SU-DHL-6 (cell line): ENCODE data around the gene RPL35.

ENCODE experiments used
- H2AFZ ChIP-seq: fragments of 200-600 bp; sonication (generic); 2 replicates; pipeline ENCODE4 v1.6.1; 2014; ENCODE audit warnings: low read depth, mild to moderate bottlenecking, moderate library complexity, mixed read lengths, antibody characterized with exemption, low read length; ENCODE audit not compliant: severe bottlenecking
- H3F3A ChIP-seq: fragments of 200-600 bp; shearing (Covaris generic); 2 replicates; pipeline ENCODE4 v1.6.0; 2016; ENCODE audit warnings: antibody characterized with exemption, mild to moderate bottlenecking; ENCODE audit not compliant: insufficient read depth
- H3K27ac ChIP-seq: fragments of 200-600 bp; sonication (generic); 2 replicates; pipeline ENCODE4 v1.5.1; 2016; ENCODE audit warnings: low read depth, mild to moderate bottlenecking, low read length, moderate library complexity, mixed read lengths
- H3K27me3 ChIP-seq: fragments of 200-600 bp; sonication (generic), shearing (Covaris generic); 2 replicates; pipeline ENCODE4 v1.6.0; 2014; ENCODE audit warnings: mild to moderate bottlenecking, low read length
- H3K36me3 ChIP-seq: fragments of 200-600 bp; sonication (generic); 2 replicates; pipeline ENCODE4 v1.6.1; 2014; ENCODE audit warnings: mild to moderate bottlenecking, low read length, mixed read lengths
- H3K4me2 ChIP-seq: fragments of 300-600, 200-600 bp; shearing (Covaris generic), sonication (generic); 2 replicates; pipeline ENCODE4 v1.6.0; 2014; ENCODE audit warnings: low read length, low read depth, mild to moderate bottlenecking; ENCODE audit not compliant: poor library complexity, severe bottlenecking
- H3K4me3 ChIP-seq: fragments of 200-600 bp; sonication (generic); 2 replicates; pipeline ENCODE4 v1.5.1; 2014; ENCODE audit warnings: antibody characterized with exemption, low read length, mild to moderate bottlenecking, mixed read lengths; ENCODE audit not compliant: insufficient read depth, poor library complexity, severe bottlenecking
- H3K79me2 ChIP-seq: fragments of 200-600 bp; sonication (generic); 2 replicates; pipeline ENCODE4 v1.6.1; 2014; ENCODE audit warnings: mild to moderate bottlenecking, low read length, moderate library complexity; ENCODE audit not compliant: insufficient read depth
- H3K9ac ChIP-seq: fragments of 200-600 bp; sonication (generic); 2 replicates; pipeline ENCODE4 v1.7.0; 2014; ENCODE audit warnings: mild to moderate bottlenecking, low read length
- H3K9me2 ChIP-seq: fragments of 200-600 bp; sonication (generic); replicated peaks from 2 replicates; pipeline ENCODE4 v1.6.1; 2014; ENCODE audit warnings: low read length; ENCODE audit not compliant: insufficient read depth
- H3K9me3 ChIP-seq: fragments of 200-600 bp; sonication (generic); 2 replicates; pipeline ENCODE4 v1.6.1; 2014; ENCODE audit warnings: low read length, mixed read lengths; ENCODE audit not compliant: insufficient read depth
- H4K20me1 ChIP-seq: fragments of 200-600 bp; sonication (generic); 2 replicates; pipeline ENCODE4 v1.6.1; 2014; ENCODE audit warnings: low read depth, mild to moderate bottlenecking, antibody characterized with exemption, low read length, moderate library complexity, mixed read lengths
- CTCF ChIP-seq: fragments of 200-600 bp; sonication (generic); IDR thresholded peaks from one replicate; pipeline ENCODE4 v1.5.1; 2017; ENCODE audit warnings: antibody characterized with exemption, mild to moderate bottlenecking, low read length, moderate library complexity; ENCODE audit not compliant: insufficient read depth, poor library complexity, severe bottlenecking
- EZH2phosphoT487 ChIP-seq: fragments of 200-600 bp; sonication (generic), shearing (Covaris generic); conservative IDR thresholded peaks from 2 replicates; pipeline ENCODE4 v1.6.1; 2018; ENCODE audit warnings: mild to moderate bottlenecking, antibody characterized with exemption, low read length, moderate library complexity, mixed read lengths

The RPL35 gene

GRCh38 chr9:124899845-124900244, 38.1 kb upstream of the RPL35 start:
- Histone ChIP-seq H4K20me1 (no peaks in the 10 kb centered on the region), H3K9ac (no peak overlapping the region), H3K4me3 (no peak overlapping the region), H3K4me2 (no peak overlapping the region), H3K9me2 (no peaks in the 10 kb centered on the region), H3K9me3 (no peaks in the 10 kb centered on the region), H3K79me2 (no peaks in the 10 kb centered on the region), H3F3A (no peaks in the 10 kb centered on the region), H3K36me3 (no peaks in the 10 kb centered on the region), H3K27ac (no peak overlapping the region), H3K27me3 (no peaks in the 10 kb centered on the region), H2AFZ (no peak overlapping the region)
- TF ChIP-seq EZH2phosphoT487 (no peak), CTCF (no peak)

- Histone ChIP-seq H3K9ac (no peak overlapping the region), H3K9me3 (no peaks in the 10 kb centered on the region), H3K27me3 (no peaks in the 10 kb centered on the region), H3K9me2 (no peaks in the 10 kb centered on the region), H3K27ac (no peak overlapping the region), H3K79me2 (no peaks in the 10 kb centered on the region), H3K4me2 (no peak overlapping the region), H4K20me1 (no peaks in the 10 kb centered on the region), H2AFZ (no peak overlapping the region), H3K36me3 (peaks cover 4% of the 10 kb centered on the region; the same call in 1 of the 2 replicates), H3K4me3 (no peak overlapping the region), H3F3A (no peaks in the 10 kb centered on the region)
- no peak for TF ChIP-seq EZH2phosphoT487
- TF ChIP-seq CTCF, result no peak
Observed at GRCh38 chr9:124897570-124898460, 36.1 kb upstream of the RPL35 start.

- TF ChIP-seq EZH2phosphoT487, result no peak
- peak; percentile 43 for TF ChIP-seq CTCF
- Histone ChIP-seq H3K9ac (no peak overlapping the region), H2AFZ (no peak overlapping the region), H3F3A (no peaks in the 10 kb centered on the region), H3K9me3 (no peaks in the 10 kb centered on the region), H3K4me3 (no peak overlapping the region), H3K9me2 (no peaks in the 10 kb centered on the region), H3K27me3 (no peaks in the 10 kb centered on the region), H3K4me2 (no peak overlapping the region), H3K79me2 (no peaks in the 10 kb centered on the region), H4K20me1 (no peaks in the 10 kb centered on the region), H3K27ac (no peak overlapping the region), H3K36me3 (peaks cover 4% of the 10 kb centered on the region; the same call in 1 of the 2 replicates)
Observed at GRCh38 chr9:124894741-124895170, 33.0 kb upstream of the RPL35 start.
